ENCODE data around the gene SEC16B. TPM values are rescaled to one million over a fixed set of nuclear protein-coding genes. Genes with fewer than 3 reads are reported as not detected.

The SEC16B gene
- total and polyA plus RNA-seq, 2 of the 13 experiments (the other 11 are each of a cell fraction or from before 2014, with no cell fraction given): 4.6 to 5.8 TPM

DNA sequence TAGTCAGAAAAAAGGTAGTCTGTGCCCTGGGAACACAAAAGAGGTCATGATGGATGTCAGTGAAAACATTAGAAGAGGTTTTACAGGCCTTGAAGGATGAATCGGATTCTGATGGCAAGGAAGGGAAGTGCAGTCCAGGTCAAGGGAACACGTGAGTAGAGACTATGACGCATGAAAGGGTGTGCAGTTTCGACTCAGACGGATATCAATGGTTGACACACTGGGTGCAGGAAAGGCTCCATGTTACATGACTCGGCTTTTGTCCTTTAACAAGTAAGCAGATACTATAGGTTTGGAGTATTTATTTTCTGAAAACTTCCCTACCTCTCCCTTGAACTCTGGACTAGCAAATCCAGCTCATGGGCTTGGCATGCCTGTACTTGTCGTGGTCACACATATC, 55.3 kb downstream of the SEC16B start (continued):
- TF ChIP-seq, protein P1, sequence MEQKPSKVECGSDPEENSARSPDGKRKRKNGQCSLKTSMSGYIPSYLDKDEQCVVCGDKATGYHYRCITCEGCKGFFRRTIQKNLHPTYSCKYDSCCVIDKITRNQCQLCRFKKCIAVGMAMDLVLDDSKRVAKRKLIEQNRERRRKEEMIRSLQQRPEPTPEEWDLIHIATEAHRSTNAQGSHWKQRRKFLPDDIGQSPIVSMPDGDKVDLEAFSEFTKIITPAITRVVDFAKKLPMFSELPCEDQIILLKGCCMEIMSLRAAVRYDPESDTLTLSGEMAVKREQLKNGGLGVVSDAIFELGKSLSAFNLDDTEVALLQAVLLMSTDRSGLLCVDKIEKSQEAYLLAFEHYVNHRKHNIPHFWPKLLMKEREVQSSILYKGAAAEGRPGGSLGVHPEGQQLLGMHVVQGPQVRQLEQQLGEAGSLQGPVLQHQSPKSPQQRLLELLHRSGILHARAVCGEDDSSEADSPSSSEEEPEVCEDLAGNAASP (CRISPR knock-in tag; IDR thresholded peaks at IDR 0.05; ENCODE audit: borderline replicate concordance): 0 out of 2 replicates have a peak, but pooled peaks have one; percentile 29
- no peak for TF ChIP-seq KAT7 (CRISPR knock-in tag; IDR thresholded peaks at IDR 0.05; ENCODE audit: borderline replicate concordance)
- TF ChIP-seq SAP130 (CRISPR knock-in tag; IDR thresholded peaks at IDR 0.05; ENCODE audit: low read depth): peak; percentile 26; the same call in 1 of the 2 replicates
- no peak for TF ChIP-seq HOXA5 (CRISPR knock-in tag; IDR thresholded peaks at IDR 0.05)
- TF ChIP-seq, protein P2, sequence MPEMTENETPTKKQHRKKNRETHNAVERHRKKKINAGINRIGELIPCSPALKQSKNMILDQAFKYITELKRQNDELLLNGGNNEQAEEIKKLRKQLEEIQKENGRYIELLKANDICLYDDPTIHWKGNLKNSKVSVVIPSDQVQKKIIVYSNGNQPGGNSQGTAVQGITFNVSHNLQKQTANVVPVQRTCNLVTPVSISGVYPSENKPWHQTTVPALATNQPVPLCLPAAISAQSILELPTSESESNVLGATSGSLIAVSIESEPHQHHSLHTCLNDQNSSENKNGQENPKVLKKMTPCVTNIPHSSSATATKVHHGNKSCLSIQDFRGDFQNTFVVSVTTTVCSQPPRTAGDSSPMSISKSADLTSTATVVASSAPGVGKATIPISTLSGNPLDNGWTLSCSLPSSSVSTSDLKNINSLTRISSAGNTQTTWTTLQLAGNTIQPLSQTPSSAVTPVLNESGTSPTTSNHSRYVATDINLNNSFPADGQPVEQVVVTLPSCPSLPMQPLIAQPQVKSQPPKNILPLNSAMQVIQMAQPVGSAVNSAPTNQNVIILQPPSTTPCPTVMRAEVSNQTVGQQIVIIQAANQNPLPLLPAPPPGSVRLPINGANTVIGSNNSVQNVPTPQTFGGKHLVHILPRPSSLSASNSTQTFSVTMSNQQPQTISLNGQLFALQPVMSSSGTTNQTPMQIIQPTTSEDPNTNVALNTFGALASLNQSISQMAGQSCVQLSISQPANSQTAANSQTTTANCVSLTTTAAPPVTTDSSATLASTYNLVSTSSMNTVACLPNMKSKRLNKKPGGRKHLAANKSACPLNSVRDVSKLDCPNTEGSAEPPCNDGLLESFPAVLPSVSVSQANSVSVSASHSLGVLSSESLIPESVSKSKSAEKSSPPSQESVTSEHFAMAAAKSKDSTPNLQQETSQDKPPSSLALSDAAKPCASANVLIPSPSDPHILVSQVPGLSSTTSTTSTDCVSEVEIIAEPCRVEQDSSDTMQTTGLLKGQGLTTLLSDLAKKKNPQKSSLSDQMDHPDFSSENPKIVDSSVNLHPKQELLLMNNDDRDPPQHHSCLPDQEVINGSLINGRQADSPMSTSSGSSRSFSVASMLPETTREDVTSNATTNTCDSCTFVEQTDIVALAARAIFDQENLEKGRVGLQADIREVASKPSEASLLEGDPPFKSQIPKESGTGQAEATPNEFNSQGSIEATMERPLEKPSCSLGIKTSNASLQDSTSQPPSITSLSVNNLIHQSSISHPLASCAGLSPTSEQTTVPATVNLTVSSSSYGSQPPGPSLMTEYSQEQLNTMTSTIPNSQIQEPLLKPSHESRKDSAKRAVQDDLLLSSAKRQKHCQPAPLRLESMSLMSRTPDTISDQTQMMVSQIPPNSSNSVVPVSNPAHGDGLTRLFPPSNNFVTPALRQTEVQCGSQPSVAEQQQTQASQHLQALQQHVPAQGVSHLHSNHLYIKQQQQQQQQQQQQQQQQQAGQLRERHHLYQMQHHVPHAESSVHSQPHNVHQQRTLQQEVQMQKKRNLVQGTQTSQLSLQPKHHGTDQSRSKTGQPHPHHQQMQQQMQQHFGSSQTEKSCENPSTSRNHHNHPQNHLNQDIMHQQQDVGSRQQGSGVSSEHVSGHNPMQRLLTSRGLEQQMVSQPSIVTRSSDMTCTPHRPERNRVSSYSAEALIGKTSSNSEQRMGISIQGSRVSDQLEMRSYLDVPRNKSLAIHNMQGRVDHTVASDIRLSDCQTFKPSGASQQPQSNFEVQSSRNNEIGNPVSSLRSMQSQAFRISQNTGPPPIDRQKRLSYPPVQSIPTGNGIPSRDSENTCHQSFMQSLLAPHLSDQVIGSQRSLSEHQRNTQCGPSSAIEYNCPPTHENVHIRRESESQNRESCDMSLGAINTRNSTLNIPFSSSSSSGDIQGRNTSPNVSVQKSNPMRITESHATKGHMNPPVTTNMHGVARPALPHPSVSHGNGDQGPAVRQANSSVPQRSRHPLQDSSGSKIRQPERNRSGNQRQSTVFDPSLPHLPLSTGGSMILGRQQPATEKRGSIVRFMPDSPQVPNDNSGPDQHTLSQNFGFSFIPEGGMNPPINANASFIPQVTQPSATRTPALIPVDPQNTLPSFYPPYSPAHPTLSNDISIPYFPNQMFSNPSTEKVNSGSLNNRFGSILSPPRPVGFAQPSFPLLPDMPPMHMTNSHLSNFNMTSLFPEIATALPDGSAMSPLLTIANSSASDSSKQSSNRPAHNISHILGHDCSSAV (CRISPR knock-in tag; IDR thresholded peaks at IDR 0.05; ENCODE audit: borderline replicate concordance): no peak
- TF ChIP-seq ZNF749 (CRISPR knock-in tag; IDR thresholded peaks at IDR 0.05; ENCODE audit: borderline replicate concordance): no peak
- TF ChIP-seq FLYWCH1 (CRISPR knock-in tag; IDR thresholded peaks at IDR 0.05): no peak
- TF ChIP-seq ZNF572 (CRISPR knock-in tag; IDR thresholded peaks at IDR 0.05): no peak
- TF ChIP-seq, protein P3, sequence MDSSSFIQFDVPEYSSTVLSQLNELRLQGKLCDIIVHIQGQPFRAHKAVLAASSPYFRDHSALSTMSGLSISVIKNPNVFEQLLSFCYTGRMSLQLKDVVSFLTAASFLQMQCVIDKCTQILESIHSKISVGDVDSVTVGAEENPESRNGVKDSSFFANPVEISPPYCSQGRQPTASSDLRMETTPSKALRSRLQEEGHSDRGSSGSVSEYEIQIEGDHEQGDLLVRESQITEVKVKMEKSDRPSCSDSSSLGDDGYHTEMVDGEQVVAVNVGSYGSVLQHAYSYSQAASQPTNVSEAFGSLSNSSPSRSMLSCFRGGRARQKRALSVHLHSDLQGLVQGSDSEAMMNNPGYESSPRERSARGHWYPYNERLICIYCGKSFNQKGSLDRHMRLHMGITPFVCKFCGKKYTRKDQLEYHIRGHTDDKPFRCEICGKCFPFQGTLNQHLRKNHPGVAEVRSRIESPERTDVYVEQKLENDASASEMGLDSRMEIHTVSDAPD (CRISPR knock-in tag; IDR thresholded peaks at IDR 0.05): no peak
- TF ChIP-seq NFE2L2 (IDR thresholded peaks at IDR 0.05; ENCODE audit: low read length): no peak
- no peak for TF ChIP-seq ZNF354B (CRISPR knock-in tag; IDR thresholded peaks at IDR 0.05)

All from HepG2 (cell line).